ENCODE measurements around the gene FUZ.
A peak's percentile ranks its signal among the peaks of the same experiment; 100 is the strongest.

FUZ gene

GRCh38 chr19:49851456-49852259, 38.6 kb upstream of the FUZ start:
- DNase-seq (ENCODE audit: low spot score) = no peak

- peak; percentile 97 for DNase-seq (ENCODE audit: low spot score)
Measured at GRCh38 chr19:49850487-49851342, 37.6 kb upstream of the FUZ start, which contains the start of gene PTOV1. PTOV1 (plus strand) TSS chr19:49851159.

- DNase-seq (ENCODE audit: low spot score) = no peak
Measured at GRCh38 chr19:49850221-49850486, 37.1 kb upstream of the FUZ start.

GRCh38 chr19:49849433-49850220, 36.5 kb upstream of the FUZ start:
- no peak for DNase-seq (ENCODE audit: low spot score)

- DNase-seq (ENCODE audit: low spot score) = no peak
Measured at GRCh38 chr19:49848938-49849337, 35.8 kb upstream of the FUZ start.

- no peak for DNase-seq (ENCODE audit: low spot score)
Measured at GRCh38 chr19:49847731-49848696, 34.9 kb upstream of the FUZ start.

GRCh38 chr19:49846408-49846807, 33.3 kb upstream of the FUZ start:
- DNase-seq (ENCODE audit: low spot score) = no peak

- no peak for DNase-seq (ENCODE audit: low spot score)
Measured at GRCh38 chr19:49845414-49845813, 32.3 kb upstream of the FUZ start.

- DNase-seq (ENCODE audit: low spot score) = peak; percentile 38
Measured at GRCh38 chr19:49844138-49845095, 31.3 kb upstream of the FUZ start.

GRCh38 chr19:49843265-49843664, 30.2 kb upstream of the FUZ start:
- DNase-seq (ENCODE audit: low spot score) = no peak

- DNase-seq (ENCODE audit: low spot score) = no peak
Measured at GRCh38 chr19:49840736-49841249, 27.7 kb upstream of the FUZ start.

GRCh38 chr19:49840321-49840720, 27.2 kb upstream of the FUZ start:
- no peak for DNase-seq (ENCODE audit: low spot score)

- no peak for DNase-seq (ENCODE audit: low spot score)
Measured at GRCh38 chr19:49839713-49840112, 26.6 kb upstream of the FUZ start.

GRCh38 chr19:49838885-49839588, 25.9 kb upstream of the FUZ start:
- DNase-seq (ENCODE audit: low spot score) = no peak

- no peak for DNase-seq (ENCODE audit: low spot score)
Measured at GRCh38 chr19:49837425-49837824, 24.3 kb upstream of the FUZ start.

- no peak for DNase-seq (ENCODE audit: low spot score)
Measured at GRCh38 chr19:49837009-49837310, 23.9 kb upstream of the FUZ start.

GRCh38 chr19:49836176-49837008, 23.3 kb upstream of the FUZ start:
- DNase-seq (ENCODE audit: low spot score) = no peak

GRCh38 chr19:49835562-49835961, 22.5 kb upstream of the FUZ start:
- DNase-seq (ENCODE audit: low spot score) = no peak

GRCh38 chr19:49833599-49833998, 20.5 kb upstream of the FUZ start:
- DNase-seq (ENCODE audit: low spot score) = no peak
